ENCODE results near the gene MGAT4A.
A peak's percentile ranks its signal among the peaks of the same experiment; 100 is the strongest.

Gene MGAT4A

GRCh38 chr2:98731041-98731893, at the start of gene MGAT4A:
Gene MGAT4A (minus strand): TSS chr2:98731132. CDS start chr2:98726332, 4,800 bp downstream.
- peak; percentile 77 for DNase-seq (ENCODE audit: low read depth)

- no peak for DNase-seq (ENCODE audit: low read depth)
Observed at GRCh38 chr2:98778741-98779483, 48.0 kb upstream of the MGAT4A start.

DNA sequence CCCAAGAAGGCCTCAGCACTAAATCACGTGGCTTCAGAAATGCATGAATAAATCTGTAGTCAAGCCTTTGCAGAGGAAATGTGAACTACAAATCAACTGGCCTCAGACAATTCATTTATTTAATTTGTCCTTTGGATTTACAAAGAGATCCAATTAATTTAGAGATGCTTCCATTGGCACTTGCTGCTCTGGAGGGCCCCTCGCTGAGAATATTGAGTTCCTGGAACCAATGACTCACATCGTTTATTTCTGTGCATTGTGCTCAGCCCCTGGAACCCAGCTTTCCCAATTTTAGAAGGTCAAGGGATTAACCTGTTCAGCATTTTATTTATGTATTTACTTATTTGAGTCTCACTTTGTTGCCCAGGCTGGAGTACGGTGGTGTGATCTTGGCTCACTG, 47.2 kb upstream of the MGAT4A start:
- DNase-seq (ENCODE audit: low read depth) = no peak

GRCh38 chr2:98777710-98778109, 46.8 kb upstream of the MGAT4A start:
- no peak for DNase-seq (ENCODE audit: low read depth)

GRCh38 chr2:98777076-98777475, 46.1 kb upstream of the MGAT4A start:
- no peak for DNase-seq (ENCODE audit: low read depth)

DNA sequence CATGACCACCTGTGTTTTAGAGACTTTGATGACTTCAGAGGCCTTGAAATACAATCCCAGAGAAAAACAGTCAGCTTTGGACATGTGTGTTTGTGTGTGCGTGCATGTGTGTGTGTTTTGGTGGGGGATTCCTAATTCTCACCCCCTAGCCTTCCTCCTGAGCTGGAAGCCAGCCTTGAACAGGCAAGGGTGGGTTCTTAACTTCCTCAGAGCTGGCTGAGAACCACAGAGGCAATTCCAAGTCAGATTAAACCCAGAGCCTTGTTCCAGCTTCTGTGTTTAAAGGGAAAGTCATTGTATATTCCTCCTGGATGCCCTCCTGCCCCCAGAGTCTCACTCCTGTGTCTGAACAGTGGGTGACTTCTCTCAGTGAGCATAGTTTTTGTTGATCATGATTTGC, 45.2 kb upstream of the MGAT4A start:
- DNase-seq (ENCODE audit: low read depth) = no peak

DNA sequence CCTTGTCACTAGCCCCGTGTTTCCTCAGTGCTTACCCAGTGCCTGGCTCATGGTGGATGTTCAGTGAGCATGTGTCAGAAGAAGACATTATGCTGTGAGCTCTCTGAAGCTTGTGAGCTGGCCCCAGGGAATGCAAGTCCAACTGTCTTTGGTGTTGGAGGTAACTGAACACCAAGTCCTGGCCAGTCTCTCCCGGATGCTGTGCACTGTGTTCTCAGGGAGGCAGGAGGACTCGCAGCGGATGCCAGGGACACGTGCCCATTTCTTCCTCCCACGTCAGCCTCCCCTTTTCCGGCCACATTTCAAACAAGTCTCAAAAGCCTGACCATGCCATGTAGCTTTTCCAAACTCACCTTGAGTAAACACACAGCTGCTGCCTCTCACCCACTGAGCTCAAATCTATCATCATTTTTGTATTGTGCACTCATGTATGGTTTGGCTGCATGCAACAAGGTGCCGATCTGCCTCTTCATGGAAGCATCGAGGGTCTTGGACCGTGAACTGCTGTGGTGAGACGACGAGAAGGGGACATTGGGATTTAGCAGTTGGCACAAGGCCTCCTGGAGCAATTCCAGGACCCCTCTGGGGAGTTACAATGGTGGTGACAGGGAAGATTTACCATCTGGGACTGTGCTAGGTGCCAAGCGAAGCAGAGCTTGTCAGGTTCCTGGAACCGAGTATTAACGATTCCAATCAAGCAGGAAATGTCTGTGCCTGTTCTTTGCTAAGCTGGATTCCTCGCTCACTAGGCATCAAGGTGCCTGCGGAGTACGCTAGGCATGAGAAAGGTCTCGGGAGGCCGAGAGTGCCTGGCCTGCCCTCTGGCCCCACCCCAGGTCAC, 44.4 kb upstream of the MGAT4A start:
- DNase-seq (ENCODE audit: low read depth) = no peak

DNA sequence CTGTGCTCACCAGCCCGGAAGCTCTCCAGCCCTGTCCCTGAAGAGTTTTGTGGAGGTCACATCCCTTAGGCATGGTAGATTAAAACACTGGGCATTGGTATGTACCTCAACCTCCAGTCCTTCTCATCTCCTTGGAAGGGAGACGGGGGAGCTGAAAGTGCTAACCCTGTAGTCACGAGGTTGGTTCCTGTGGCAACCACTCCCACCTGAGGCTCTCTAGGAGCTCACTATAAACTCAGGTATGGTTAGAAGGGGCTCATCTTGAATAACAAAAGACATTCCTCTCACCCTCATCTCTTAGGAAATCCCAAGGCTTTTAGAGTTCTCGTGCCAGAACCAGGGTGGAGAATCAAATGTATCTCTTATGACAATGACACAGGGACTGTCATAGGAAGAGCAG, 43.0 kb upstream of the MGAT4A start:
- DNase-seq (ENCODE audit: low read depth) = no peak

DNA sequence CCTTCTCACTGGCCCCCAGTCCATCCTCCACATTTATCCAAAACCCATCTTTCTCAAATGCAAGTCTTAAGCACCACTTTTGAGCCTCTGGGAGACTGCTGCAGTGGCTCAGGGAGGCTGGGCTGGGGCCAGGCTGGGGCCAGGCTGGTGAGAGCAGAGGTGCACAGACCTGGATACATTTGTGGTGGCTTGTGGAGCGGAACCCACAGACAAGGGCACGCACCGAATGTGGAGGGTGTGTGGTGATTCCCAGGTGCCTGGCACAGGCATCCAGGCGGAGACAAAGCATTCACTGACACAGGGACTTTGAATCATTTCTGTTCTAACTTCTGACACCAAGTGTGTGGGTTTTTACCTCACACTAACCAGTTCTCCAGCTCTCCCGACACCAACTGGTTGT, 42.2 kb upstream of the MGAT4A start:
- DNase-seq (ENCODE audit: low read depth) = no peak

DNA sequence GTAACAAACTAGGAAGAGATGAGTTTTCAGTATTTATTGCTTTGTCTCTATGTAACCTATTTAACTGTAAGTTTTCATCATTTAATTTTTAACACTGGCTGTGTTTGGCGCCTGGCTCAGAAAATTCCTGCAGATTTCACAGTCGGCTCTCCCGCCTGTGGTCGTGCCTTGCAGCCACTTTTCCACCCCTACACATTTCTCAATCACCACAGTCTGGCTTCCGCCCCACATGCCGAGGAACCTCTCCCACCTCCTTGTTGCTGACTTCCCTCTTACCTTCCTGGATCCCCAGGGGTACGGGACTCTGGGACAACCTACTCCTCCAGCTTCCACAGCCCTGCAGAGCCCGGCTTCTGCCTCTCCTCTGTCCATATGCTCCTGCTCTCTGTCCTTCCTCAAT, 41.6 kb upstream of the MGAT4A start:
- DNase-seq (ENCODE audit: low read depth) = no peak

GRCh38 chr2:98771721-98772524, 41.0 kb upstream of the MGAT4A start:
- peak; percentile 45 for DNase-seq (ENCODE audit: low read depth)

GRCh38 chr2:98771264-98771663, 40.3 kb upstream of the MGAT4A start:
- DNase-seq (ENCODE audit: low read depth) = no peak

DNA sequence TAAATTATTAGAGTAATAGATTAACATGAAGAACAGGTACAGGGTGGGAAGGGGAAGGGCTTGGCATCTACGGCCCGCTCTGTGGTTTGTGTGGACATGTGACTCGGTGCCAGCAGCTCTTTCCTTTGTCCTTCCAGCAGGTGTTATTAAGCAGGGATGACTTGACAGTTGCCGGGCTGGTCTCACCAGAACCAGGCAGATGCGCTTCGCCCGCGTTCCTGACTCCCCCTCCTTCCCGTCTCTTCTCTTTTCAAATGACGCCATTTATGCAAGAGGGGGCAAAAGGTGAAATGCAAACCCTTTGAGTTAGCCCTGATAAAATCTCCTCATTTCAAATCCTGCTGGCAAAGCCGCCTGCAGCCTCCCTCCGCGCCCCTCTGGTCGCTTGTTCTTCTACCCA, 38.9 kb upstream of the MGAT4A start:
- DNase-seq (ENCODE audit: low read depth) = no peak

DNA sequence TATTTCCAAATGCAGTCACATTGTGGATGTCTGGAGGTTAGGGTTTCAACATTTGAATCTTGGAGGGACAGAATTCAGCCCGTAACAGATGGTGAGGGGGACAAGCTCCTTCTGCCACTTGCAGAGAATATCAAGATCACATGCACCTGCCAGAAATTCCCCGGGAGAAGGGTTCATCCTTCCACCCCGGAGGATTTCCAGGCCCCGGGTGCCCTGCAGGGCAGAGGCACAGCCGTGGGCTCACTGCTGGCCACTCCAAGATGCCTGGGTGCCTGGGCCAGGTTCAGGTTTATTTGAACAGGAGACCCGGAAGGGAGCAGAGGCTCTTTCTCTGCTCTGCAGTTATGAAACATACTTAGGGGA, 38.2 kb upstream of the MGAT4A start:
- no peak for DNase-seq (ENCODE audit: low read depth)

- DNase-seq (ENCODE audit: low read depth) = no peak
Observed at GRCh38 chr2:98768384-98769113, 37.6 kb upstream of the MGAT4A start.

DNA sequence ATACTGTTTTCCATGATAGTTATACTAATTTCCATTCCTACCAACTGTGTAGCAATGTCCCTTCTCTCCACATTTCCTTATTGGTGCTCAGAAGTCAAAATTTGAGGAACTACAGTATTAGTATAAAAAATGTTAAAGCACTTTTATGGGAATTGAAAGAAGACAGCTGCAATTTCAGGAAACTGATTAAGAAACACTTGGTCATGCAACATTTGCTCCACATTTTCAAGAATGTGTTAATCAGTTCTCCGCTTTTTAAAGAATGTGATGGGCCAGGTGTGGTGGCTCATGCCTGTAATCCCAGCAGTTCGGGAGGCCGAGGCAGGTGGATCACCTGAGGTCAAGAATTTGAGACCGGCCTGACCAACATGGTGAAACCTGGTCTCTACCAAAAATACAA, 33.6 kb upstream of the MGAT4A start:
- DNase-seq (ENCODE audit: low read depth) = no peak

DNA sequence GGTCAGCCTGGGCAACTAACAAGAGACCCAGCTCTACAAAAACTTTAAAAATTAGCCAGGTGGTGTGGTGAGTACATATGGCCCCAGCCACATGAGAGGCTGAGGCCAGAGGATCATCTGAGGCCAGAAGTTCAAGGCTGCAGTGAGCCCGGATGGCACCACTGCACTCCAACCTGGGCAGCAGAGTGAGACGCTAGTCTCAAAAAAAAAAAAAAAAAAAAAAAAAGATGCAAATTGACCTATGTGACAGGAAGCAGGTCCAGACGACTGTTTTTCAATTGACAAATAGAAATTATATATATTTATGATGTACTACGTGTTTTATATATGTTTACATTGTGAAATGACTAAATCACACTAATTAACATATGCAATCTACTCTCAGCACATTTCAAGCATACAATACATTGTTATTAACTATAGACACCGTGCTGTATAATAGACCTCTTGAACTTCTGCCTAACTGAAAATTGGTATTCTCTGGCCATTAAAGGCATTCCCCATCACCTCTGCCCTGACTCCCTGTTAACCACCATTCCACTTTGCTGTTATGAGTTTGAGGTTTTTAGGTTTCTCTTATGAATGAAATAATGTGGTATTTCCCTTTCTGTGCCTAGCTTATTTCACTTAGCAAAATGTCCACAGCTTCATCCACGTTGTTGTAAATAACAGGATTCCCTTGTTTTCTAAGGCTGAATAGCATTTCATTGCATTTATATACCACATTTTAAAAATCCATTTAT, 32.4 kb upstream of the MGAT4A start:
- DNase-seq (ENCODE audit: low read depth) = no peak

DNA sequence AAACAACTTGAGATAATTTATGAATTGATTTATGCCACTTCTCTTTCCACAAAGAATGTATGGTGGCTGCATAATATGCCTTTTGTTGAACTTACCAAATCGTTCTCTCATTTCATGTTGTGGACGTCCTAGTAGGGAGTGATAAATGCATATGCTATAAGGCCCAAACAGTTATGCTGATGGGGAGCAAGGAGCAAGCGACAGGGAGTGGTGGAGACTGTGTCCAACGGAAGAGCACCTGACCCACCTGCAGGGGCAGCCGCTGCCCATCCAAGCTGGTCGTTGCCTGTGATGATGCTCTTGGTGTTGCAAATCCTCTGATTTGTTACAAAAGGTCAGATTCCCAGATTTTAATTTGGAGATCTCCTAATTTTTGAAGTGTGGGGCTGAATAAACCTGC, 31.0 kb upstream of the MGAT4A start:
- DNase-seq (ENCODE audit: low read depth) = no peak

GRCh38 chr2:98761267-98761781, 30.4 kb upstream of the MGAT4A start:
- peak; percentile 42 for DNase-seq (ENCODE audit: low read depth)

Measured in activated T-helper 1 cell treated with Interleukin-2 at 50 U/mL for 16 hours (primary cell).